DOHH2 (cell line): ENCODE data around the gene WAS.

ENCODE experiments used
- EZH2phosphoT487 ChIP-seq: fragments of 200-600 bp; sonication (generic); IDR thresholded peaks from 2 replicates; pipeline ENCODE4 v1.6.1; 2017; ENCODE audit warnings: borderline replicate concordance, mild to moderate bottlenecking, antibody characterized with exemption, low read length, moderate library complexity, mixed read lengths
- TF ChIP-seq, protein P1 (sequence below): fragments of 200-600 bp; sonication (generic); IDR thresholded peaks from one replicate; pipeline ENCODE4 v1.5.1; 2014; ENCODE audit warnings: antibody characterized with exemption, mild to moderate bottlenecking, low read depth, low read length; ENCODE audit not compliant: poor library complexity, severe bottlenecking

- TF ChIP-seq, protein P1, sequence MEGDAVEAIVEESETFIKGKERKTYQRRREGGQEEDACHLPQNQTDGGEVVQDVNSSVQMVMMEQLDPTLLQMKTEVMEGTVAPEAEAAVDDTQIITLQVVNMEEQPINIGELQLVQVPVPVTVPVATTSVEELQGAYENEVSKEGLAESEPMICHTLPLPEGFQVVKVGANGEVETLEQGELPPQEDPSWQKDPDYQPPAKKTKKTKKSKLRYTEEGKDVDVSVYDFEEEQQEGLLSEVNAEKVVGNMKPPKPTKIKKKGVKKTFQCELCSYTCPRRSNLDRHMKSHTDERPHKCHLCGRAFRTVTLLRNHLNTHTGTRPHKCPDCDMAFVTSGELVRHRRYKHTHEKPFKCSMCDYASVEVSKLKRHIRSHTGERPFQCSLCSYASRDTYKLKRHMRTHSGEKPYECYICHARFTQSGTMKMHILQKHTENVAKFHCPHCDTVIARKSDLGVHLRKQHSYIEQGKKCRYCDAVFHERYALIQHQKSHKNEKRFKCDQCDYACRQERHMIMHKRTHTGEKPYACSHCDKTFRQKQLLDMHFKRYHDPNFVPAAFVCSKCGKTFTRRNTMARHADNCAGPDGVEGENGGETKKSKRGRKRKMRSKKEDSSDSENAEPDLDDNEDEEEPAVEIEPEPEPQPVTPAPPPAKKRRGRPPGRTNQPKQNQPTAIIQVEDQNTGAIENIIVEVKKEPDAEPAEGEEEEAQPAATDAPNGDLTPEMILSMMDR: no peak
- no peak for TF ChIP-seq EZH2phosphoT487
These were observed 5.0 kb downstream of the WAS start for GRCh38 chrX:48688531-48689150.
